T-cell (primary cell): ENCODE data around the gene RBL1. TPM values are rescaled to one million over a fixed set of nuclear protein-coding genes. Genes with fewer than 3 reads are reported as not detected.
"Not testable (repeated sequence)": the region's sequence is repeated elsewhere in the genome, so short reads cannot be mapped to it uniquely, and the experiment has no call there.

Experiments used
- ATAC-seq, 4 experiments: fragments of 200-7000 bp in 3 of 4; fragments of 150-1000 bp in 1 of 4; cut with Tn5 transposase; replicated peaks in 1 of 4; 1 replicate in 3 of 4; 2 replicates in 1 of 4; pipeline ENCODE4 v1.10.0; 2021; ENCODE audit warnings: moderate library complexity in 3 of 4, mild to moderate bottlenecking in 2 of 4, moderate number of reproducible peaks in 1 of 4
- CTCF ChIA-PET, 2 donors: fragments of 300-600 bp; sonication (Branson Sonifier 250); formaldehyde crosslinking; loops; one replicate each; lab custom pipeline; 2022; ENCODE audit warnings: antibody characterized with exemption in 2 of 2; lab: Charles Lee
- POLR2A ChIA-PET, 2 donors: fragments of 300-600 bp; sonication (Branson Sonifier 250); formaldehyde crosslinking; loops; one replicate each; lab custom pipeline; 2022; ENCODE audit warnings: antibody characterized with exemption in 2 of 2; lab: Charles Lee
- DNase-seq, 35 experiments: peaks; one replicate each; pipeline versions ENCODE4 v3.0.0 to v3.0.0-alpha.2; 2013 to 2023
- H3K27ac ChIP-seq: one replicate; pipeline ENCODE4 v1.5.1; 2013; ENCODE audit warnings: low read length
- H3K27me3 ChIP-seq, 2 experiments: replicated peaks in 1 of 2; 1 replicate in 1 of 2; 2 replicates in 1 of 2; pipeline versions ENCODE4 v1.6.1 to v1.7.0; 2013; ENCODE audit warnings: low read length in 1 of 2, mixed read lengths in 1 of 2; ENCODE audit not compliant: control insufficient read depth in 2 of 2, insufficient read depth in 2 of 2; ENCODE audit errors: extremely low read depth in 1 of 2
- H3K36me3 ChIP-seq, 2 donors: 1 replicate in 1 of 2; 2 replicates in 1 of 2; pipeline versions ENCODE4 v1.6.1 to v1.7.0; 2013; ENCODE audit warnings: low read length in 1 of 2; ENCODE audit not compliant: control insufficient read depth in 2 of 2, insufficient read depth in 1 of 2; ENCODE audit errors: extremely low read depth in 1 of 2
- H3K4me1 ChIP-seq, 2 experiments: 1 replicate in 1 of 2; 2 replicates in 1 of 2; pipeline versions ENCODE4 v1.6.1 to v1.7.0; 2013; ENCODE audit warnings: low read length in 2 of 2, mixed read lengths in 1 of 2; ENCODE audit not compliant: insufficient read depth in 2 of 2, control insufficient read depth in 1 of 2; ENCODE audit errors: extremely low read depth in 1 of 2
- H3K4me3 ChIP-seq, 2 donors: 1 replicate in 1 of 2; 2 replicates in 1 of 2; pipeline versions ENCODE4 v1.5.1 to v1.7.0; 2013; ENCODE audit warnings: mild to moderate bottlenecking in 2 of 2, low read length in 1 of 2, moderate library complexity in 1 of 2; ENCODE audit not compliant: control insufficient read depth in 1 of 2; ENCODE audit errors: extremely low read depth in 1 of 2
- H3K9me3 ChIP-seq: 2 replicates; pipeline ENCODE4 v1.7.0; 2013
- H3K27ac Mint-ChIP-seq, 2 donors: one replicate each; pipeline ENCODE4 v1.8.0; 2020 to 2021; ENCODE audit warnings: mild to moderate bottlenecking in 2 of 2, mixed read lengths in 2 of 2
- H3K27me3 Mint-ChIP-seq, 2 donors: one replicate each; pipeline ENCODE4 v1.8.0; 2021 to 2022; ENCODE audit warnings: mixed read lengths in 2 of 2
- H3K36me3 Mint-ChIP-seq: one replicate; pipeline ENCODE4 v1.8.0; 2021; ENCODE audit warnings: mixed read lengths
- H3K4me1 Mint-ChIP-seq, 3 donors: one replicate each; pipeline ENCODE4 v1.8.0; 2020 to 2022; ENCODE audit warnings: mixed read lengths in 3 of 3, mild to moderate bottlenecking in 1 of 3
- H3K4me3 Mint-ChIP-seq, 3 donors: one replicate each; pipeline ENCODE4 v1.8.0; 2020 to 2022; ENCODE audit warnings: mild to moderate bottlenecking in 3 of 3, mixed read lengths in 3 of 3, moderate library complexity in 3 of 3
- H3K9me3 Mint-ChIP-seq, 3 donors: one replicate each; pipeline ENCODE4 v1.8.0; 2020 to 2022; ENCODE audit warnings: mixed read lengths in 3 of 3
- WGBS: methylation state at CpG from one replicate; pipeline ENCODE4 v1.1.5; 2013; ENCODE audit warnings: missing lambda C conversion rate; ENCODE audit not compliant: insufficient coverage; 5-methylcytosine and 5-hydroxymethylcytosine counted together
- total RNA-seq, 35 experiments: library from RNA in 6 of 35; stranded (reverse) in 6 of 35; fragments of 120-200 nt in 1 of 35; gene quantifications; one replicate each; pipeline versions ENCODE4 v1.2.1 to v1.2.4 and lab custom pipeline; 2013 to 2026

Gene RBL1
- total RNA-seq, 5 donors from 2014 or later (not counting 1 experiment from before 2014, with no cell fraction given), result 24.3 to 29.7 (median 28.2) TPM

- Mint-ChIP-seq H3K36me3 (peaks cover 47% of the 10 kb centered on the region), H3K4me1 (peaks cover 25 to 30% (median 28%) of the 10 kb centered on the region in 3 donors), H3K4me3 (peak overlapping the region; percentile 80 to 84 (median 83)), H3K27ac (peak overlapping the region; percentile 95 to 97), H3K27me3 (no peaks in the 10 kb centered on the region), H3K9me3 (no peaks in the 10 kb centered on the region)
- H3K9me3 ChIP-seq, result no peaks in the 10 kb centered on the region
- POLR2A ChIA-PET, result interaction anchor here in 1 of 2 donors (0.5 to 1.2 kb wide), 6 partner anchors 10 to 1759 kb away, joined by 3 to 5 read pairs (median 4); partner anchors contain the start of genes EIF6 and SLA2
- no CpG with 5 or more reads among the region's 17 CpGs for WGBS
- DNase-seq (peak in 25 of 35 experiments; percentile 1 to 53 (median 13)), ATAC-seq (peak; percentile 79 to 82 (median 80))
- no peaks in the 10 kb centered on the region for H3K27me3 ChIP-seq
- H3K4me1 ChIP-seq, result peaks cover 0 to 22% of the 10 kb centered on the region in 2 experiments
- peak overlapping the region; percentile 29 to 50 for H3K4me3 ChIP-seq
- peaks cover 3 to 32% of the 10 kb centered on the region in 2 donors for H3K36me3 ChIP-seq
- CTCF ChIA-PET, result interaction anchor here (0.6 to 1.6 kb wide), 7 partner anchors 35 to 270 kb away, joined by 3 to 10 read pairs (median 4); partner anchors contain the start of gene DSN1 (in 1 of the 2)
- H3K27ac ChIP-seq, result peak overlapping the region; percentile 89
Observed at GRCh38 chr20:37042986-37043972, 52.5 kb downstream of the RBL1 start.

- H3K4me3 Mint-ChIP-seq, H3K9me3 ChIP-seq, H3K4me3 ChIP-seq, H3K27me3 ChIP-seq, H3K27me3 Mint-ChIP-seq, DNase-seq, H3K9me3 Mint-ChIP-seq, ATAC-seq, POLR2A ChIA-PET, H3K27ac ChIP-seq: not testable (repeated sequence)
- no CpG with 5 or more reads among the region's 2 CpGs for WGBS
- Histone ChIP-seq H3K4me1 (peaks cover 0 to 18% of the 10 kb centered on the region in 2 experiments), H3K36me3 (peaks cover 3 to 29% of the 10 kb centered on the region in 2 donors)
- CTCF ChIA-PET, result interaction anchor here (0.8 to 1.2 kb wide), 3 partner anchors 14 to 44 kb away, joined by 3 to 4 read pairs (median 3); no protein-coding TSS in a partner anchor
- Mint-ChIP-seq H3K4me1 (peaks cover 22 to 26% (median 23%) of the 10 kb centered on the region in 3 donors), H3K27ac (peak overlapping the region in 1 of 2 donors; percentile 23), H3K36me3 (peaks cover 47% of the 10 kb centered on the region)
Observed at GRCh38 chr20:37039366-37039765, 56.4 kb downstream of the RBL1 start.

- ATAC-seq (no peak), DNase-seq (no peak)
- Histone ChIP-seq H3K9me3 (no peaks in the 10 kb centered on the region), H3K27ac (no peak overlapping the region), H3K36me3 (peaks cover 9 to 32% of the 10 kb centered on the region in 2 donors), H3K27me3 (no peaks in the 10 kb centered on the region), H3K4me1 (no peaks in the 10 kb centered on the region), H3K4me3 (no peak overlapping the region)
- no CpG with 5 or more reads among the region's 4 CpGs for WGBS
- POLR2A ChIA-PET, result interaction anchor here (0.6 to 0.7 kb wide), 2 partner anchors 23 to 257 kb away, joined by 3 to 8 read pairs; no protein-coding TSS in a partner anchor
- CTCF ChIA-PET, result interaction anchor here in 1 of 2 donors (1.2 kb wide), 1 partner anchor 17 kb away, joined by 3 read pairs; no protein-coding TSS in a partner anchor
- Mint-ChIP-seq H3K4me1 (peaks cover 0 to 5% (median 0%) of the 10 kb centered on the region in 3 donors), H3K4me3 (no peak overlapping the region), H3K27ac (no peak overlapping the region), H3K9me3 (no peaks in the 10 kb centered on the region), H3K36me3 (peaks cover 56% of the 10 kb centered on the region), H3K27me3 (no peaks in the 10 kb centered on the region)
Observed at GRCh38 chr20:37032077-37032476, 63.7 kb downstream of the RBL1 start.

GRCh38 chr20:37020636-37021035 lies 75.2 kb downstream of the RBL1 start:
- Histone ChIP-seq H3K27me3 (no peaks in the 10 kb centered on the region), H3K4me3 (no peak overlapping the region), H3K27ac (no peak overlapping the region), H3K4me1 (peaks cover 9 to 16% of the 10 kb centered on the region in 2 experiments), H3K36me3 (peaks cover 4 to 20% of the 10 kb centered on the region in 2 donors), H3K9me3 (no peaks in the 10 kb centered on the region)
- Mint-ChIP-seq H3K36me3 (peaks cover 38% of the 10 kb centered on the region), H3K27ac (no peak overlapping the region), H3K9me3 (no peaks in the 10 kb centered on the region), H3K4me3 (no peak overlapping the region), H3K4me1 (peaks cover 31 to 34% (median 33%) of the 10 kb centered on the region in 3 donors), H3K27me3 (no peaks in the 10 kb centered on the region)
- CTCF ChIA-PET, result no interaction called here
- POLR2A ChIA-PET, result no interaction called here
- DNase-seq (no peak), ATAC-seq (no peak)
- WGBS, result no CpG with 5 or more reads among the region's 2 CpGs

- H3K4me1 ChIP-seq, result peaks cover 15 to 38% of the 10 kb centered on the region in 2 experiments
- H3K9me3 Mint-ChIP-seq, H3K27me3 Mint-ChIP-seq, H3K4me3 Mint-ChIP-seq, POLR2A ChIA-PET, H3K27ac ChIP-seq, H3K4me3 ChIP-seq, CTCF ChIA-PET, H3K36me3 ChIP-seq, H3K9me3 ChIP-seq, H3K27ac Mint-ChIP-seq, H3K27me3 ChIP-seq, DNase-seq, ATAC-seq: not testable (repeated sequence)
- Mint-ChIP-seq H3K4me1 (peaks cover 47 to 59% (median 53%) of the 10 kb centered on the region in 3 donors), H3K36me3 (peaks cover 15% of the 10 kb centered on the region)
- WGBS, result 100% methylated on average over 3 of the region's 28 CpGs
Observed at GRCh38 chr20:37012631-37013030, 83.2 kb downstream of the RBL1 start.

- H3K27me3 ChIP-seq, ATAC-seq, H3K9me3 ChIP-seq, H3K27ac ChIP-seq, H3K4me3 Mint-ChIP-seq, H3K9me3 Mint-ChIP-seq, H3K36me3 Mint-ChIP-seq, H3K4me3 ChIP-seq, DNase-seq, POLR2A ChIA-PET, H3K27me3 Mint-ChIP-seq, H3K36me3 ChIP-seq: not testable (repeated sequence)
- CTCF ChIA-PET, result interaction anchor here in 1 of 2 donors (0.7 kb wide), 1 partner anchor 17 kb away, joined by 5 read pairs; no protein-coding TSS in a partner anchor
- WGBS, result 97% methylated on average over 21 of the region's 25 CpGs
- H3K4me1 ChIP-seq, result peaks cover 13 to 37% of the 10 kb centered on the region in 2 experiments
- Mint-ChIP-seq H3K27ac (peak overlapping the region; percentile 57 to 87), H3K4me1 (peaks cover 42 to 52% (median 48%) of the 10 kb centered on the region in 3 donors)
Observed at GRCh38 chr20:37011858-37012257, 83.9 kb downstream of the RBL1 start.
